HCT116 (cell line): Measurements from ENCODE around the gene PJA1. TPM values are rescaled to one million over a fixed set of nuclear protein-coding genes. Genes with fewer than 3 reads are reported as not detected.

Experiments
- ATAC-seq: fragments of 200-7000 bp; cut with Tn5 transposase; 2 replicates; pipeline ENCODE4 v1.9.1; 2020; ENCODE audit warnings: mild to moderate bottlenecking, moderate library complexity
- BruUV-seq: library from RNA; stranded (reverse); fragments of 400-500 nt; replicated peaks from 2 replicates; lab custom pipeline; 2021; lab: Mats Ljungman, UMichigan
- CTCF ChIA-PET: fragments of 300-600 bp; sonication (Branson Sonifier 250); formaldehyde crosslinking; loops from one replicate; lab custom pipeline; 2021; ENCODE audit warnings: antibody characterized with exemption; lab: Charles Lee
- POLR2A ChIA-PET: fragments of 300-600, 350-600 bp; sonication (Branson Sonifier 250); formaldehyde crosslinking; loops from one replicate; lab custom pipeline; 2021; ENCODE audit warnings: antibody characterized with exemption; lab: Charles Lee
- RAD21 ChIA-PET, 2 experiments: fragments of 300-600 bp; sonication (Branson Sonifier 250); formaldehyde crosslinking; loops; one replicate each; lab custom pipeline; 2023; ENCODE audit warnings: low total read pairs in 2 of 2; ENCODE audit not compliant: uncharacterized antibody in 2 of 2, unreplicated experiment in 2 of 2, low non-redundant PET in 1 of 2; lab: Charles Lee
- DNase-seq: peaks from one replicate; pipeline ENCODE4 v3.0.0-alpha.2; 2010; ENCODE audit warnings: low read depth, low spot score
- H2AFZ ChIP-seq: fragments of 200-600 bp; shearing (Covaris generic), sonication (generic); 2 replicates; pipeline ENCODE4 v1.6.1; 2017; ENCODE audit warnings: low read depth, mixed run types, mixed read lengths, antibody characterized with exemption, low read length; ENCODE audit not compliant: poor library complexity, severe bottlenecking
- H3K27ac ChIP-seq: 2 replicates; pipeline ENCODE4 v1.5.1; 2012; ENCODE audit warnings: low read depth, low read length
- H3K27me3 ChIP-seq: fragments of 200-600 bp; sonication (generic); 2 replicates; pipeline ENCODE4 v1.6.1; 2016; ENCODE audit warnings: mixed run types, low read length, mixed read lengths; ENCODE audit not compliant: insufficient read depth
- H3K36me3 ChIP-seq, 2 experiments: fragments of 200-500 bp in 1 of 2; fragments of 200-600 bp in 1 of 2; sonication (Bioruptor generic) in 1 of 2; sonication (generic) in 1 of 2; 2 replicates each; pipeline versions ENCODE4 v1.5.1 to v1.6.1; 2014 to 2016; ENCODE audit warnings: low read length in 2 of 2, inconsistent platforms in 1 of 2, mixed read lengths in 1 of 2, mixed run types in 1 of 2; ENCODE audit not compliant: insufficient read depth in 2 of 2, control insufficient read depth in 1 of 2
- H3K4me1 ChIP-seq, 2 experiments: fragments of 200-600 bp in 1 of 2; sonication (generic) in 1 of 2; 2 replicates each; pipeline versions ENCODE4 v1.5.1 to v1.6.1; 2012 to 2017; ENCODE audit warnings: low read length in 2 of 2, inconsistent platforms in 1 of 2, mild to moderate bottlenecking in 1 of 2, mixed read lengths in 1 of 2, mixed run types in 1 of 2, moderate library complexity in 1 of 2; ENCODE audit not compliant: insufficient read depth in 2 of 2, control insufficient read depth in 1 of 2
- H3K4me2 ChIP-seq: fragments of 200-600 bp; sonication (generic); 2 replicates; pipeline ENCODE4 v1.6.1; 2017; ENCODE audit warnings: mixed run types, low read length, mixed read lengths
- H3K4me3 ChIP-seq, 2 experiments: fragments of 200-600 bp in 1 of 2; sonication (generic) in 1 of 2; replicated peaks in 1 of 2; 2 replicates each; pipeline ENCODE4 v1.5.1; 2011 to 2016; ENCODE audit warnings: low read length in 2 of 2, control low read depth in 1 of 2, low read depth in 1 of 2, mild to moderate bottlenecking in 1 of 2, mixed read lengths in 1 of 2, mixed run types in 1 of 2
- H3K79me2 ChIP-seq: fragments of 200-600 bp; sonication (generic); 2 replicates; pipeline ENCODE4 v1.6.1; 2017; ENCODE audit warnings: mild to moderate bottlenecking, mixed run types, low read length, moderate library complexity, mixed read lengths; ENCODE audit not compliant: insufficient read depth
- H3K9ac ChIP-seq: fragments of 200-600 bp; sonication (generic); 2 replicates; pipeline ENCODE4 v1.6.1; 2016; ENCODE audit warnings: low read length, mixed read lengths
- H3K9me2 ChIP-seq: fragments of 200-600 bp; sonication (generic), shearing (Covaris generic); 2 replicates; pipeline ENCODE4 v1.6.1; 2017; ENCODE audit warnings: mixed run types, mild to moderate bottlenecking, moderate library complexity; ENCODE audit not compliant: insufficient read depth
- H3K9me3 ChIP-seq, 2 experiments: fragments of 200-500 bp in 1 of 2; fragments of 200-600 bp in 1 of 2; sonication (Bioruptor generic) in 1 of 2; sonication (generic) in 1 of 2; 2 replicates each; pipeline ENCODE4 v1.6.1; 2014 to 2017; ENCODE audit warnings: low read length in 2 of 2, mixed read lengths in 2 of 2, inconsistent platforms in 1 of 2, low read depth in 1 of 2, mild to moderate bottlenecking in 1 of 2, mixed run types in 1 of 2, moderate library complexity in 1 of 2; ENCODE audit not compliant: control insufficient read depth in 1 of 2, insufficient read depth in 1 of 2
- H4K20me1 ChIP-seq: fragments of 200-600 bp; sonication (generic), shearing (Covaris generic); 2 replicates; pipeline ENCODE4 v1.6.1; 2017; ENCODE audit warnings: mixed run types, mild to moderate bottlenecking, moderate library complexity; ENCODE audit not compliant: insufficient read depth
- CBX3 ChIP-seq: IDR thresholded peaks from 2 replicates; pipeline ENCODE4 v1.6.1; 2012; ENCODE audit warnings: low read depth
- CTCF ChIP-seq, 3 experiments: fragments of 200-600 bp in 1 of 3; sonication (generic) in 1 of 3; IDR thresholded peaks in 2 of 3; conservative IDR thresholded peaks in 1 of 3; 2 replicates each; pipeline ENCODE4 v1.5.1; 2012 to 2017; ENCODE audit warnings: low read depth in 2 of 3, low read length in 2 of 3, antibody characterized with exemption in 1 of 3, borderline replicate concordance in 1 of 3, control low read depth in 1 of 3, mild to moderate bottlenecking in 1 of 3, mixed read lengths in 1 of 3, mixed run types in 1 of 3, moderate library complexity in 1 of 3; ENCODE audit not compliant: insufficient read depth in 1 of 3
- EGR1 ChIP-seq: IDR thresholded peaks from 2 replicates; pipeline ENCODE4 v1.6.1; 2012; ENCODE audit warnings: low read depth
- ELF1 ChIP-seq: IDR thresholded peaks from 2 replicates; pipeline ENCODE4 v1.6.1; 2012; ENCODE audit warnings: low read depth, borderline replicate concordance
- EZH2 ChIP-seq: fragments of 200-600 bp; sonication (generic); IDR thresholded peaks from 2 replicates; pipeline ENCODE4 v1.6.1; 2017; ENCODE audit warnings: antibody characterized with exemption, mixed run types
- EZH2phosphoT487 ChIP-seq: fragments of 200-600 bp; IDR thresholded peaks from 2 replicates; pipeline ENCODE4 v1.6.1; 2018; ENCODE audit warnings: antibody characterized with exemption, borderline replicate concordance
- JUND ChIP-seq: IDR thresholded peaks from 2 replicates; pipeline ENCODE4 v1.6.1; 2012
- MAX ChIP-seq: IDR thresholded peaks from 2 replicates; pipeline ENCODE4 v1.6.1; 2012
- POLR2AphosphoS5 ChIP-seq: IDR thresholded peaks from 2 replicates; pipeline ENCODE4 v1.6.1; 2011; ENCODE audit warnings: mild to moderate bottlenecking, low read depth, low read length, moderate library complexity
- RAD21 ChIP-seq: IDR thresholded peaks from 2 replicates; pipeline ENCODE4 v1.6.1; 2012; ENCODE audit warnings: low read depth, mild to moderate bottlenecking
- SIN3A ChIP-seq: IDR thresholded peaks from 2 replicates; pipeline ENCODE4 v1.6.1; 2012; ENCODE audit warnings: low read depth
- SP1 ChIP-seq: IDR thresholded peaks from 2 replicates; pipeline ENCODE4 v1.6.1; 2012; ENCODE audit warnings: low read depth
- TCF7L2 ChIP-seq: IDR thresholded peaks from 2 replicates; pipeline ENCODE4 v1.7.0; 2011; ENCODE audit warnings: borderline replicate concordance, inconsistent platforms; ENCODE audit not compliant: insufficient read depth, insufficient read length; ENCODE audit errors: extremely low read depth
- ZBTB33 ChIP-seq: IDR thresholded peaks from 2 replicates; pipeline ENCODE4 v1.6.1; 2011; ENCODE audit warnings: mild to moderate bottlenecking, low read length, moderate library complexity; ENCODE audit not compliant: insufficient replicate concordance; ENCODE audit errors: extremely low read depth
- ZFX ChIP-seq: fragments of 450-650 bp; IDR thresholded peaks from 2 replicates; pipeline ENCODE4 v1.6.1; 2017
- ZNF274 ChIP-seq: fragments of 200-500 bp; sonication (Bioruptor generic); IDR thresholded peaks from 2 replicates; pipeline ENCODE4 v1.6.1; 2014; ENCODE audit warnings: mild to moderate bottlenecking, low read depth, low read length, inconsistent platforms
- intact Hi-C: fragments of 100-400 bp; cut with micrococcal nuclease; formaldehyde crosslinking; loops from 2 replicates; pipeline ENCODE4 v1.10.0; 2022
- total RNA-seq: library from RNA; stranded (reverse); gene quantifications from one replicate; pipeline ENCODE4 v1.2.1, GENCODE V29; 2021; ENCODE audit not compliant: unreplicated experiment

PJA1 gene
- total RNA-seq, 1 experiment from 2014 or later, result 15.7 TPM

- Histone ChIP-seq H3K9me3 (no peaks in the 10 kb centered on the region), H3K79me2 (no peaks in the 10 kb centered on the region), H2AFZ (no peak overlapping the region), H3K27me3 (no peaks in the 10 kb centered on the region), H3K4me2 (no peak overlapping the region), H3K9me2 (no peaks in the 10 kb centered on the region), H3K27ac (no peak overlapping the region), H3K36me3 (no peaks in the 10 kb centered on the region), H3K9ac (no peak overlapping the region), H3K4me1 (0 out of 4 replicates have a peak, but pooled peaks cover 0 to 5% of the 10 kb centered on the region in 2 experiments), H3K4me3 (no peak overlapping the region), H4K20me1 (no peaks in the 10 kb centered on the region)
- intact Hi-C loops, result no loop called here
- RAD21 ChIA-PET, result no interaction called here
- ATAC-seq (no peak), DNase-seq (no peak)
- POLR2A ChIA-PET, result no interaction called here
- CTCF ChIA-PET, result no interaction called here
- TF ChIP-seq SP1 (no peak), POLR2AphosphoS5 (no peak), TCF7L2 (no peak), ELF1 (no peak), ZBTB33 (no peak), EZH2 (no peak), JUND (no peak), CBX3 (no peak), EGR1 (no peak), ZNF274 (no peak), MAX (no peak), RAD21 (no peak), SIN3A (no peak), CTCF (IDR thresholded peaks at IDR 0.05 in 2 of 3, conservative IDR thresholded peaks at IDR 0.05 in 1 of 3; ENCODE audit: borderline replicate concordance in 1 of 3, insufficient read depth in 1 of 3, low read depth in 2 of 3, low read length in 2 of 3) (no peak), ZFX (no peak), EZH2phosphoT487 (no peak)
- no TSS peak for BruUV-seq
Measured at GRCh38 chrX:69195810-69196209, 30.6 kb upstream of the PJA1 start.
